ENCODE data around the gene COPS7A.

Gene COPS7A

DNA sequence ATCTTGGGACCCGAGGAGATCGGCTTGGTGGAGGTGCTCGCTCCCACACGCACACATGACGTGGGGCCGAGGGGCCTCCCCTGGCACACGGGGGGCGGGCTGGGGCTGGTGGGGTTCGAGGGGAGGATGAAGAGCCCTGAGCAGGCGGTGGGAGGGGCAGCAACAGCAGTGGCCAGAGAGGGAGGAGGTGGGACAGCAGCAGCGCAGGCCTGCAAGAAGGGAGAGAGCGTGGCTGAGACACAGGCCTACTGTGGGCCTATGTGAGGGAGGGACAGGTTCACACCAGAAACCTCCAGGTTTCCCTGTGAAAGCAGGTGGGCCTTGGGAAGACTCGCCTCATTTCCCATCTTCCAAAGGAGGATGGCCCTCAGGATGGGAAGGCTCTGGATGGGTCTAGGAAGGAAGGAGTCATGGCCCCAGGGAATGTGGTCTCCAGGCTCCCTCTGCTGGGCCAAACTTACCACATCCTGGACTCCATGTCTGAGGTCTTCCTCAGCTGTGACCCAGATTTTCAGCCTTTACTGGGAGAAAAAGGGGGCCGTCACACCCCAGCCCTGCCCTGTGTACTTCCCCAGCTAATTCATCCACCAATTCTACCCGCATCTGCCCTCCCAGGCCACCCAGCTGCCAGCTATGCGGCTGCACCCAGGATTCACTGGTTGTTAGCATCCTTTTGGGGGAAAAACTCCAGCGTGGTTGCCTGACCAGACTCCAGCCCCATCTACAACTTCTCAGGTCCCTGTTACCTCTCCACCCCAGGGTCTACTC is 26.1 kb upstream of the COPS7A start:
- Histone ChIP-seq H3K27ac (ENCODE audit: low read length, poor library complexity, severe bottlenecking) (no peak overlapping the region), H2BK120ac (ENCODE audit: low read depth, low read length) (no peak overlapping the region), H3K4me2 (ENCODE audit: low read length, poor library complexity, severe bottlenecking) (no peak overlapping the region), H2BK15ac (ENCODE audit: low read depth, poor library complexity, severe bottlenecking) (peak overlapping the region; percentile 30), H3K4me3 (ENCODE audit: insufficient read depth in 1 of 2, low read depth in 1 of 2, low read length in 2 of 2) (no peak overlapping the region), H2BK12ac (ENCODE audit: low read length in 2 of 2) (no peak overlapping the region), H3K27me3 (ENCODE audit: control insufficient read depth in 1 of 2, insufficient read depth in 1 of 2, low read length in 2 of 2) (peaks cover 11 to 39% of the 10 kb centered on the region in 2 experiments), H2AFZ (ENCODE audit: low read depth, low read length) (no peak overlapping the region), H3K23ac (ENCODE audit: low read length in 2 of 2) (no peak overlapping the region), H3K9me3 (ENCODE audit: control insufficient read depth, low read length) (no peaks in the 10 kb centered on the region), H4K8ac (ENCODE audit: low read length) (no peak overlapping the region), H3K18ac (ENCODE audit: low read depth in 1 of 2, low read length in 2 of 2) (no peak overlapping the region), H3K4ac (ENCODE audit: low read depth in 1 of 2, low read length in 2 of 2) (no peak overlapping the region), H3K14ac (ENCODE audit: low read length in 2 of 2) (no peak overlapping the region), H3K4me1 (ENCODE audit: control insufficient read depth, insufficient read depth, low read depth, low read length) (peaks cover 23% of the 10 kb centered on the region), H3K79me1 (replicated peaks; ENCODE audit: low read length, poor library complexity, severe bottlenecking) (peaks cover 1% of the 10 kb centered on the region), H2AK5ac (ENCODE audit: low read length, severe bottlenecking) (peak overlapping the region; percentile 42), H2BK5ac (ENCODE audit: low read depth, low read length, poor library complexity, severe bottlenecking) (no peak overlapping the region), H4K91ac (ENCODE audit: low read length) (no peak overlapping the region), H3K36me3 (ENCODE audit: control insufficient read depth in 1 of 2, insufficient read depth in 2 of 2, low read depth in 1 of 2, low read length in 2 of 2) (peaks cover 0 to 33% of the 10 kb centered on the region in 2 experiments), H3K9ac (ENCODE audit: low read length) (peak overlapping the region; percentile 21)
- 73% methylated on average over 16 of the region's 17 CpGs for WGBS
- peak; percentile 80 for DNase-seq

DNA sequence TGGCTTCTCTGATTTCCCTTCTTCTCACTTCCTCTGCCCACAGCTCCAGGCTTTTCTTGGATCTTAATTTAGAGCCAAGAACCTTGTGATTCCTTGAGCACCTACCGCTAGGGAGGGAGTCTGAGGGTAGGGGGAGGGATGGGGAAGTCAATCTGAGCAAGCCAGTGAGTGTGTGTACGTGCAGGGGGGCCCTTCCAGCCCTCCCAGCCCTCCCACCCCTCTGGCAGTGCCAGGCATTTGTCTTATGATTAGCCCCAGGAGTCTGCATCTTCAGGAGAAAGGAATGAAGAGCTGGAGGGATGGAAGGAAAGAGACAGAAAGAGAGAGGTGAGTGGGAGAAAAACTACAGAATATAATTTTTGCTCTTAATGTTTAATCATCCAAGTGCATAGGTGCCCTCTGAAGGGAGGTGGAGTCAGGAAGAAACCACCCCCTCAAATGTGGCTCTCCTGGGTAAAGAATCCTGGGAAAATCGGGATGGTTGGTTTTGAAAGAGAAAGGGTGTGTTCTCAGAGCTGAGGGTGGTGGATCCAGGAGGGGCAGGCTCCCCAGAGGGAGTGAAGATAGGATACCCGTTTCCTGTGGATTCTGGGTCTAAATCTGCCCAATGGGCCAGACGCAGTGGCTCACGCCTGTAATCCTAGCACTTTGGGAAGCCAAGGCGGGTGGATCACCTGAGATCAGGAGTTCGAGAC is 25.3 kb upstream of the COPS7A start:
- Histone ChIP-seq H3K4me1 (ENCODE audit: control insufficient read depth, insufficient read depth, low read depth, low read length) (peaks cover 23% of the 10 kb centered on the region), H3K4ac (ENCODE audit: low read depth in 1 of 2, low read length in 2 of 2) (no peak overlapping the region), H3K79me1 (replicated peaks; ENCODE audit: low read length, poor library complexity, severe bottlenecking) (peaks cover 1% of the 10 kb centered on the region), H2BK5ac (ENCODE audit: low read depth, low read length, poor library complexity, severe bottlenecking) (no peak overlapping the region), H2BK15ac (ENCODE audit: low read depth, poor library complexity, severe bottlenecking) (peak overlapping the region; percentile 30), H3K14ac (ENCODE audit: low read length in 2 of 2) (no peak overlapping the region), H3K27me3 (ENCODE audit: control insufficient read depth in 1 of 2, insufficient read depth in 1 of 2, low read length in 2 of 2) (peaks cover 11 to 42% of the 10 kb centered on the region in 2 experiments), H4K8ac (ENCODE audit: low read length) (no peak overlapping the region), H3K9me3 (ENCODE audit: control insufficient read depth, low read length) (no peaks in the 10 kb centered on the region), H3K23ac (ENCODE audit: low read length in 2 of 2) (no peak overlapping the region), H4K91ac (ENCODE audit: low read length) (no peak overlapping the region), H3K4me3 (ENCODE audit: insufficient read depth in 1 of 2, low read depth in 1 of 2, low read length in 2 of 2) (no peak overlapping the region), H3K18ac (ENCODE audit: low read depth in 1 of 2, low read length in 2 of 2) (no peak overlapping the region), H2AK5ac (ENCODE audit: low read length, severe bottlenecking) (peak overlapping the region; percentile 42), H2BK12ac (ENCODE audit: low read length in 2 of 2) (no peak overlapping the region), H2AFZ (ENCODE audit: low read depth, low read length) (no peak overlapping the region), H3K9ac (ENCODE audit: low read length) (peak overlapping the region; percentile 21), H3K4me2 (ENCODE audit: low read length, poor library complexity, severe bottlenecking) (no peak overlapping the region), H3K36me3 (ENCODE audit: control insufficient read depth in 1 of 2, insufficient read depth in 2 of 2, low read depth in 1 of 2, low read length in 2 of 2) (peaks cover 0 to 33% of the 10 kb centered on the region in 2 experiments), H2BK120ac (ENCODE audit: low read depth, low read length) (no peak overlapping the region), H3K27ac (ENCODE audit: low read length, poor library complexity, severe bottlenecking) (no peak overlapping the region)
- 59% methylated on average over 7 of the region's 8 CpGs for WGBS
- no peak for DNase-seq

DNA sequence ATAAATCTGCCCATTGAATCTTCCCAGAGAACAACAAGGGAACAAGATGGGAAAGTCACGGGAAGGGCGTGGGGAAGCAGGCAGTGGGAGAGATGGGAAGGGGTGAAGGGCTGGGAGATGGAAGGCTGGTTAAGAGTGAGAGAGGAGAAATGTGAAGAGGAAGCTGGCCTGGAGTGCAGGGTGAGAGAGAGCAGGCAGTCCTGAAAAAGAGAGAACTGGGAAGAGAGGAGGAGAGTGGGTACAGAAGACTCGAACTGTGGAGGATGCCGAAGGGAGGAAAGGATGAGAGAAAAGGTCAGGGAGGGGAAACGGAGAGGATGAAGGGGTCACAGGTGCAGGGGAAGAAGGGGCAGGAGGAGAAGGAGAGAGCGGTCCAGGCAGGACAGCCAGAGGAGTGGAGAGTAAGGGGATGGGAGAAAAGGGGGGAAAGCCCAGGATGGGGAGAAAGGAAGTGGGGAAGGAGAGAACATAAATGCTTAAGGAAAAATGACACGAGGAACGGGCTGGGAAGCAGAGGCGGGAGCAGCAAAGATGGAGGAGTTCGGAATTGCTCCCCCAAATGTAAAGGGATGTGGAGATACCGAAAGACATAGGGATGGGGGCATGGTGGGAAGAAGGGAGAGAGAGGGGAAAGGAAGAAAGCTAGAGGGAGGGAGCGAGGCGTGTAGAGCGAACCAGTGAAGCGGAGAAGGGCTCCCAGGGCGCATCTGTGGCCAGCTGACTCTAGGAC is 24.4 kb upstream of the COPS7A start:
- 26% methylated on average over 11 of the region's 16 CpGs for WGBS

More for the DNA sequence above, 24.4 kb upstream of the COPS7A start:
- peak overlapping the region; percentile 59 for H3K9ac ChIP-seq (ENCODE audit: low read length)
- H3K27ac ChIP-seq (ENCODE audit: low read length, poor library complexity, severe bottlenecking): no peak overlapping the region
- peaks cover 1% of the 10 kb centered on the region for H3K79me1 ChIP-seq (replicated peaks; ENCODE audit: low read length, poor library complexity, severe bottlenecking)
- H2AFZ ChIP-seq (ENCODE audit: low read depth, low read length): no peak overlapping the region
- H2BK12ac ChIP-seq (ENCODE audit: low read length in 2 of 2): no peak overlapping the region
- H3K4ac ChIP-seq (ENCODE audit: low read depth in 1 of 2, low read length in 2 of 2): no peak overlapping the region
- DNase-seq: no peak
- peaks cover 0 to 31% of the 10 kb centered on the region in 2 experiments for H3K36me3 ChIP-seq (ENCODE audit: control insufficient read depth in 1 of 2, insufficient read depth in 2 of 2, low read depth in 1 of 2, low read length in 2 of 2)
- no peak overlapping the region for H3K18ac ChIP-seq (ENCODE audit: low read depth in 1 of 2, low read length in 2 of 2)
- peaks cover 11 to 51% of the 10 kb centered on the region in 2 experiments for H3K27me3 ChIP-seq (ENCODE audit: control insufficient read depth in 1 of 2, insufficient read depth in 1 of 2, low read length in 2 of 2)
- no peak overlapping the region for H2BK5ac ChIP-seq (ENCODE audit: low read depth, low read length, poor library complexity, severe bottlenecking)
- peaks cover 26% of the 10 kb centered on the region for H3K4me1 ChIP-seq (ENCODE audit: control insufficient read depth, insufficient read depth, low read depth, low read length)
- peak overlapping the region; percentile 86 for H3K4me2 ChIP-seq (ENCODE audit: low read length, poor library complexity, severe bottlenecking)
- no peak overlapping the region for H4K8ac ChIP-seq (ENCODE audit: low read length)
- peak overlapping the region in 1 of 2 experiments; percentile 10 for H3K14ac ChIP-seq (ENCODE audit: low read length in 2 of 2)
- no peak overlapping the region for H3K23ac ChIP-seq (ENCODE audit: low read length in 2 of 2)
- H2BK120ac ChIP-seq (ENCODE audit: low read depth, low read length): no peak overlapping the region
- peak overlapping the region; percentile 74 to 79 for H3K4me3 ChIP-seq (ENCODE audit: insufficient read depth in 1 of 2, low read depth in 1 of 2, low read length in 2 of 2)
- H2BK15ac ChIP-seq (ENCODE audit: low read depth, poor library complexity, severe bottlenecking): peak overlapping the region; percentile 44
- H2AK5ac ChIP-seq (ENCODE audit: low read length, severe bottlenecking): no peak overlapping the region
- H4K91ac ChIP-seq (ENCODE audit: low read length): no peak overlapping the region
- no peaks in the 10 kb centered on the region for H3K9me3 ChIP-seq (ENCODE audit: control insufficient read depth, low read length)
